ENCODE measurements around the gene SH2D3C.

Gene SH2D3C, protein sequence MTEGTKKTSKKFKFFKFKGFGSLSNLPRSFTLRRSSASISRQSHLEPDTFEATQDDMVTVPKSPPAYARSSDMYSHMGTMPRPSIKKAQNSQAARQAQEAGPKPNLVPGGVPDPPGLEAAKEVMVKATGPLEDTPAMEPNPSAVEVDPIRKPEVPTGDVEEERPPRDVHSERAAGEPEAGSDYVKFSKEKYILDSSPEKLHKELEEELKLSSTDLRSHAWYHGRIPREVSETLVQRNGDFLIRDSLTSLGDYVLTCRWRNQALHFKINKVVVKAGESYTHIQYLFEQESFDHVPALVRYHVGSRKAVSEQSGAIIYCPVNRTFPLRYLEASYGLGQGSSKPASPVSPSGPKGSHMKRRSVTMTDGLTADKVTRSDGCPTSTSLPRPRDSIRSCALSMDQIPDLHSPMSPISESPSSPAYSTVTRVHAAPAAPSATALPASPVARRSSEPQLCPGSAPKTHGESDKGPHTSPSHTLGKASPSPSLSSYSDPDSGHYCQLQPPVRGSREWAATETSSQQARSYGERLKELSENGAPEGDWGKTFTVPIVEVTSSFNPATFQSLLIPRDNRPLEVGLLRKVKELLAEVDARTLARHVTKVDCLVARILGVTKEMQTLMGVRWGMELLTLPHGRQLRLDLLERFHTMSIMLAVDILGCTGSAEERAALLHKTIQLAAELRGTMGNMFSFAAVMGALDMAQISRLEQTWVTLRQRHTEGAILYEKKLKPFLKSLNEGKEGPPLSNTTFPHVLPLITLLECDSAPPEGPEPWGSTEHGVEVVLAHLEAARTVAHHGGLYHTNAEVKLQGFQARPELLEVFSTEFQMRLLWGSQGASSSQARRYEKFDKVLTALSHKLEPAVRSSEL

DNA sequence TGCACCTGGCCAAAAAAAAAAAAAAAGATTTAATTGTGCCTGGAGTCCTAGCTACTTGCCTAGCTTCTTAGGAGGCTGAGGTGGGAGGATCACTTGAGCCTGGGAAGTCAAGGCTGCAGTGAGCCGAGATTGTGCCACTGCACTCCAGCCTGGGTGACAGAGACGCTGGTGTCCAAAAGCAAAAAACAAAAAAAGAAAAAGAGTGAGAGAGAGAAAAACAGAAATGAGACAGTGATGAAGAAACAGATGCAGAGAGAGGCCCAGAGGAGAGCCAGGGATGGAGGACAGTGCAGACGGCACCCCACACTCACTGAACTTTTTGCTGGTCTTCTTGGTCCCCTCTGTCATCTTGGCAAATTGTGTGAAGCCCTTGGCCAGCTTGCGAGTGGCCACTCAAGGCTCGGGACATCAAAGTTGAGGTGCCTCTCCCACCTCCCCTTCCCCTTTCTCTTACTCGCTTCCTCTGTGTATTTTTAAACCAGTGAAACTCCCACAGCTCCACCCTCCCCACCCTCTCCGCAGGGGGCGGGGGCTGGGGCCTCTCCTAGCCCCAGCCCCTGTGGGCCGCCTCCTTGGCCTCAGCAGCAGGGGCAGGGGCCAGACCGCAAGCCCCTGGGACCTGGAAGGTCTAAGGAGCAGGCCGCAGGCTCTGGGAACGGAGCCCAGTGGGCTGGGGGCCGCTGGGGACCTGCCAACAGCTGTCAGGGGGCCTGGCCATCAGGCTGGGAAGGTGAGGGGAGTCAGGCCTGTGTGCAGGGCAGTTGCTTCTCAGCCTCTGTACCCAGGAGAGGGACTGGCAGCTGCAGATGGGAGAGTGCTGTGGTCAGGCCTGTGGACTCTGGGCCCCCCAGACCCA, at the start of gene SH2D3C:
Gene SH2D3C, minus strand, starts transcription at position 387 of the 856 bp plus-strand sequence. Its CDS starts 39 bp downstream, at position 348.
- DNase-seq (ENCODE audit: low read depth in 3 of 3), result peak in 1 of 3 experiments; percentile 52

DNA sequence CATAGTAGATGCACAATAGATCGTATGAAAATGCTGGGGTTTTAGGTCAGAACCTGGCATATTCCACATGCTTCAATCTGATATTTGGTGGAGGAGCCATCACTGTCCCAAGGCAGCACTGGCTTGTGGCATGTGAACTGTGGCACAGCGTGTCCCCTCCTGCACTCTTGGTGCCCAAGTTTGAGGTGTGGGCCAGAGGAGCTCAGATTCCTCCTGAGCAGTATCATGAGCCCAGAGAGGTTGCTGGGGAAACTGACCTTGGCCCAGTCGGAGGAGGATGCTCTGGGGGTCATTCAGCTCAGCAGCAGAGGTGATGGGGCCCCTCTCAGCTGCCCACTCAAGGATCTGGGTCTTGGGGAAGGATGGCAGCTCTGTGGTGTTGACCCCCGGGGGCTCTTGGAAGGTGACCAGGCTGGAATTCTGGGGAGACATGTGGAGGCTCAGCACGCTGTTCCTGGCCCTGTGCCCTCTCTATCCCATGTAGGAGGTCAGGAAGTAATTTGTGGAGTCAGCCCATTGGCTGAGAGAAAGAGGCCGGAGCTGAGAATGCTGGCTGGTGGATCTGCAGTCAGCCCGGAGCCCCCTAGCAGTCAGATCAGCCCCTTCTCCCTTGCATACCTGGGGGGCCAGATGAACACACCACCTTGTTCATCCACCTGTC, 47.9 kb upstream of the SH2D3C start:
- DNase-seq (ENCODE audit: low read depth in 3 of 3), result no peak

DNA sequence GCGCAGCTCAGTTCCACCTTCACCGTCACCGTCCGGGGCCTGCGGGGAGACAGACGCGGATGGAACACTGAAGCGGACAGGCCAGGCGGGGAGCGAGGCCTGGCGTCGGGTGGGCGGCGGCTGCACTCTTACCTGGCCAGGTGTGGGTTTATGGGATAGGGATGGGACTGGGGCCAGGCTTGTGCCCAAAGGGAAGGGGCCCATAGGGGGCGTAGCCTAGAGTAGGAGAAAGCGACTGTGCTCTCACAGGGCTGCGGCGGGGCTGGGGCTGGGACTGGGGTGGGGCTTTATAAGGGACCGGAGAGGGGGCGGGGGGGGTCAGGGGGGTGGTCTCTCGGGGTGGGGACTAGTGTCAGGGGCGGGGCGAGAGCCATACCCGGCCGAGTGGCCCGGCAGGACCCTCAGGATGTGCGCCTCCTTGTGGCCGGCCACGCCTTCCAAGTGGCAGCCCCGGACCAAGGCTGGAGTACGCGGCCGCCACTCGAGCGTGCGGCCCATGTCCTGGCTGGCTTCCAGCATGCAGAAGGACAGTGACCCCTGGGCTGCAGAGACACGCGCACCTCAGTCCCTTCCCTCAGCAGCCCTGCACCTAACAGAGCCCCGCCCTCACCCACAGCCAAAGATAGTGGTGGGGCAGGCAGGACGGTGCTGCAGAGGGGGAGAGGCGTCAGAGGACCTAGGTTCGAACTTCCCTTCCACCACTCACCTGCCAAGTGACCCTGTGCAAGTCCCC, 47.0 kb upstream of the SH2D3C start:
- DNase-seq (ENCODE audit: low read depth in 3 of 3), result no peak

DNA sequence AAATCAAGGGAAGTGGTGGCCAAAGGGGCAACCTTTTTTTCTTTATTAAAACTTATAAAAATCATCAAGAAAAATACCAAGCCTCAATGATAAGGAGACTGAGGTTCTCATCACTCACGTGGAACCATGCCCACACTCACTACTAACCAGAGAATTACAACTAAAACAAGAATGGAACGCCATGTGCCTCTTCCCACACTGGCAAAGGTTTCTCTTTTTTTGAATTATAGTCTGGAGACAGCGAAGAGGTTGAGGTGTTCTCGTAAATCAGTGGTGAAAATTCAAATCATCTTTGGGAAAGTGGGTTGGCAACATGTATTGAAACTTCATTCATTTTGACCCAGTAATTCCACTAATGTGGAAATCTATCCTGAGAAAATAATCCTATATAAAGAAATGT, 43.6 kb upstream of the SH2D3C start:
- DNase-seq (ENCODE audit: low read depth in 3 of 3), result no peak

DNA sequence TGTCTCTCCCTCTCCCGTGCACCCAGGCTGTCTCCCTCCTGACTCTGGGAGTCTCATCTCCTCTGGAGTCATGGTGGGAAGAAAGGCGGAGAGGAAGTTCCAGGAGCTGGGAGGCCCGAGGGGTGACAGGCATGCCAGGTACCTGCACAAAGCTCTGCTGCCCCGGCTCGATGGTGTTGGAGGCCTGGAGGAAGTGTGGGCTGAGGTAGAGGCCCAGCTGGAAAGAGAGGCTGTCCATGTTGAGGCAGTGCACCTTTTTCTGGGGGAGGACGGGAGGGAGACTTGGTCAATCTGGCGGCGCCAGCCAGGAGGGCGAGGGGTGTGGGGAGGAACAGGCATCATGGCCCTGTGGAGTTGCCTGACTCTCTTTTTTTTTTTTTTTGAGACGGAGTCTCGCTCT, 40.1 kb upstream of the SH2D3C start:
- no peak for DNase-seq (ENCODE audit: low read depth in 3 of 3)

DNA sequence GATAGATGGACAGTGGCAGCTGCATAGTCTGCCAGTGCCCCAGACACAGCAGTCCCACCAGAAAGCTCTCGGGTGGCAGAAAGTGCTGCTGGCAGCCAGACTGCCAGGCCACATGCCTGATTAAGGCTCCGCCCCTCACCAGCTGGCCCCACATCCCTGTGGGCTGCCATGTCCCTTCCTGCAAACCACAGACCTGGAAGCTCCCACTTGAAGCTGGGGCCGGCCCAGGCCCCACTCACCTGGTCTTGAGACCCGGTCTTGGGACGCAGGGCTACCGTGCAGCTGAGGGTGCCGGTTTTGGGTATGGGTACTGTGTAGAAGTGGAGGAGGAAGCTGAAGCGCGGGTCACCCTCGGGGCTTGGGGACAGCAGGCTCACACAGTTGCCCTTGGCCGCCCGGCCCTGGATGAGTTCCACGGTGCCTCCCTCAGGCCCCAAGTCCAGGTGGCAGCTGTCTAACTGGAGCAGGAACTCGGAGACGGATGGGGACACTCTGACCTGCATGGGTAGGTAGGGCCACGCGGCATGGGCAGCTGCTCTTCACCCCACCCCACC, 39.5 kb upstream of the SH2D3C start:
- DNase-seq (ENCODE audit: low read depth in 3 of 3), result no peak

DNA sequence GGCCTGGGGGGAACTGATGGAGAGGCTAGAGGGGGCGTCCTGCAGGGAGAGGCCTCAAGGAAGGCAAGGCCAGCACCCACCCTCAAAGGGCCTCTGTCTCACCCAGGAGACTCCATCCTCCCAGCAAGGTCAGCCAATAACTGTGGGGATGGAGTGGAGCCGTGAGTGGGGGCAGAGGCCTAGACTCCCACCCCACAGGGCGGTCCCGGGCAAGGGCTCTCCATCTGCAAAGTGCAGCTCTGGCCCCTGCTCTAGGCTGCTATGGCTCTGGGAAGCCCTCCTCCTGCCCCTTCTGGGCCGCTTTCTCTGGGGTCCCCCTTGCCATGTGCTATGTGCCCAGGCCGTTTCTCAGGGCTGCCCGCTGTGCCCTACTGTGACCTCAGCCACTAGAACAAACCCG, 38.3 kb upstream of the SH2D3C start:
- DNase-seq (ENCODE audit: low read depth in 3 of 3), result no peak

DNA sequence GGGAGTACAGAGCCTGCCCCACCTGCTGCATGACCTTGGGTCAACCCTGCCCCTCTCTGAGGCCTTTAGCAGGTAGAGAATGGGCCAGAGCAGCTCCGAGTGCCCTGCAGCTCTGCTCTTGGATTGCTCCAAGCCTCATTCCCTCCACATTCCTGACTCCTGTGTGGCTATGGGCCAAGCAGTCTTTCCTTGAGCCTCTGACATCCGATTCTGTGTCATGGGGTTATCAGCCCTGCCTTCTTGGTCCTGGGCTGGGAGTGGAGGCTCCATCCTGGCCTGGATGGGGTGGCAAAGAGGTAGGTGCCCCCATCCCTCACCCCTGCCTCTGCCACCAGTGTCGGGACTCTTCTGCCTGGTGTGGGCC, 37.9 kb upstream of the SH2D3C start:
- DNase-seq (ENCODE audit: low read depth in 3 of 3), result no peak

DNA sequence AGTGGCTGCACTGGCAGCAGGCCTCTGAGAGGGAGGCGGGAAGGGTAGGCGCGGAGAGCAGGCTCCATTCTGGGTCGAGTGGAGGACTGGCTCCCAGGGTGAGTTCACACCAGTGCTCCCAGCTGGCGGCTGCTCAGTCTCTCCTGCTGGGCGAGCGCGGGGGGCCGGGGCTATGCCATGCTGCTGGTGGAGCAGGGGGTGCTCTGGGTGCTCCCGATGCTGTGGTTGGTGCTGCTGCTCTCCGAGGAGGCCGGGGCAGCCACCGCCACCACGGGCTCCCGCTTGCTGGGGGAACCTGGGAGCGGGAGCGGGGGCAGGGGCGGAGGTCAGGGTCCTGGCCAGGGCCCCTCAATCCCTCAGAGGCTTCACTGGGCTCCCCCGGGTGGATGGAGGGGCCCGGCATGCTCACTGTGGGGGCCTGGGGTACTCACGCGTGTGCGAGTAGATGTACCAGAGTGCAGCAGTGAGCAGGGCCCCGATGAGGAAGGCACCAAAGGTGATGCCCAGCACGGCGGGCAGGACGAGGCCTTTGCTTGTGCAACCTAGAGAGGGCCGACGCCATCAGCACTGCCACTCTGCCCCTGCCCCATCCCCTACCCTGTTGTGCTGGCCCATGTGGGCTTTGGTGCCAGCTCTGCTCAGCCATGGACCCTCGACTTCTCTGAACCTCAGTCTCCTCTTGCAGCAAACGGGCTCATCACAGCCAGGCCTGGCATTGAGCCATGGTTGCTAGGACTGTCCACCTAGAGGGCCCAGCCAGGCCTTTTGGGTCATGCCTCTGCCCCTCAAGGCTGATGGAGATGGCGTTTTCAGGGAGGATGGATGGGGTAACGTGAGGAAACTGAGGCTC, 37.3 kb upstream of the SH2D3C start:
- DNase-seq (ENCODE audit: low read depth in 3 of 3), result no peak

DNA sequence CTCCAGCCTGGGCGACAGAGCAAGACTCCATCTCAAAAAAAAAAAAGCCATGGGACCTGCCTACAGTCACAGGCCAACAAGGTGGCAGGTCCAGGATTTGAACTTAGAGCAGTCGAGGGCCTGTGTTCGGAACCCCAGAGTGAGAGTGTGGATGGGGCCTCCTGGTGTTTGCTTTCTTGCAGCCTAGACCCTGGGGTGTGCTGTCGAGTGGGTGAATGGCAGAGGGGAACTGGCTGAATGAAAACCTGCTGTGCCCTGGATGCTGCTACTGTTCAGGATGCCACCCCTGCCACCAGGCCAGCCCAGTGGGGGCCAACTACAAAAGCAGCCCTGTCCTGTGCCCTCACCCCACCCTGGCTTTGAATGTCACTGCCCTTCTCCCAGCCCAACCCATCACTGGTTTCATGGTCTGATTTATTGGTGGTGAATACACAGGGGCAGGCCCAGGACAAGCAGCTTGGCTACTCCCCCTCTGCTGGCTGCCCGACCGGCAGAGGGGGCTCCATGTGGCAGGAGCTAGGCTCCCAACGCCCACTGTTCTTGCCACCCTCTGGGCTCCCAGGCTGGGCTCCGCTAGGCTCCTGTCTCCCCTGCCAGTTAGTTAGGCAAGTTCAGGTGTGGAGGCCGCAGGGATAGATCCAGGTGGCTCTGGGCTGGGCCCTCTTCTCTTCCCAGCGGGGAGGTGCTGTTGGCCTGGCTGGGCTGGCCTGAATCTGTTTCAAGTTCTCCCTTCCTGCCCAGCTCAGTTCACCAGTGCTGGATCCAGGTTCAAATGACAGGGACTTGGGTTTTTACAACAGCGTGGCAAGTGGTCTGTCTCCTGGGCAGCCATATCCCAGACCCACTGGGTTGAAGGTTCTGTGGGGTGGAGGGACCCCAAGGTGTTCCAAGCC, 36.4 kb upstream of the SH2D3C start:
- DNase-seq (ENCODE audit: low read depth in 3 of 3), result no peak

DNA sequence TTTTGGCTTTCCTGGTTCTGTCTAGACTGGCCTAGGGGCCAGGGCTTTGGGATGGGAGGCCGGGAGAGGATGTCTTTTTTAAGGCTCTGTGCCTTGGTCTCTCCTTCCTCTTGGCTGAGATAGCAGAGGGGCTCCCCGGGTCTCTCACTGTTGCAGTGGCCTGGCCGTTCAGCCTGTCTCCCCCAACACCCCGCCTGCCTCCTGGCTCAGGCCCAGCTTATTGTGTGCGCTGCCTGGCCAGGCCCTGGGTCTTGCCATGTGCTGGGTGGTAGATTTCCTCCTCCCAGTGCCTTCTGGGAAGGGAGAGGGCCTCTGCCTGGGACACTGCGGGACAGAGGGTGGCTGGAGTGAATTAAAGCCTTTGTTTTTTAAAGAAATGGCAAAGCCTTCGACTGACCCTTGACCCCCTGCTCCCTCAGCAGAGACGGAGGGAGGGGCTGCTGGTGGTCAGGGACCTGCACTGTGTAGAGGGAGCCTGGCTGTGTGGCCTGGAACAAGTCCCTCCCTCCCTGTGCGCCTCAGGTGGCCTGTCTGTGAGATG, 35.3 kb upstream of the SH2D3C start:
- DNase-seq (ENCODE audit: low read depth in 3 of 3), result no peak

DNA sequence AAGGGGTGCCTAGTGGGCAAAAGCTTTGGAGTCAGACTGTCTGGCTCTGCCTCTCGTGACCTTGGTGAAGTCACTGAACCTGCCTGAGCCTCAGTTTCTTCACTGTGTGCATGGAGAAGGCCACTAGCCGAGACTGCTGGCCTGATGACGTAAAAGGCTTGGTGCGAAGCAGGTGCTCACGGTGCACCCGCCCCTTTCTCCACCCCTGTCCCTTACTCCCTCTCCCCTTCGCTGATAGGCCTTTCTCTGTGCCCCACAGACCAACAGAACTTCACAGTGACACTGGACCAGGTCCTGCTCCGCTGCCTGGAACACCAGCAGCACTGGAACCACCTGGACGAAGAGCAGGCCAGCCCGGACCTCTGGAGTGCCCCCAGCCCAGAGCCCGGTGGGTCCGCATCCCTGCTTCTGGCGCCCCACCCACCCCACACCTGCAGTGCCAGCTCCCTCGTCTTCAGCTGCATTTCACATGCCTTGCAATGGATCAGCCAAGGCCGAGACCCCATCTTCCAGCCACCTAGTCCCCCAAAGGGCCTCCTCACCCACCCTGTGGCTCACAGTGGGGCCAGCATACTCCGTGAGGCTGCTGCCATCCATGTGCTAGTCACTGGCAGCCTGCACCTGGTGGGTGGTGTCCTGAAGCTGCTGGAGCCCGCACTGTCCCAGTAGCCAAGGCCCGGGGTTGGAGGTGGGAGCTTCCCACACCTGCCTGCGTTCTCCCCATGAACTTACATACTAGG, 34.6 kb upstream of the SH2D3C start:
- no peak for DNase-seq (ENCODE audit: low read depth in 3 of 3)

DNA sequence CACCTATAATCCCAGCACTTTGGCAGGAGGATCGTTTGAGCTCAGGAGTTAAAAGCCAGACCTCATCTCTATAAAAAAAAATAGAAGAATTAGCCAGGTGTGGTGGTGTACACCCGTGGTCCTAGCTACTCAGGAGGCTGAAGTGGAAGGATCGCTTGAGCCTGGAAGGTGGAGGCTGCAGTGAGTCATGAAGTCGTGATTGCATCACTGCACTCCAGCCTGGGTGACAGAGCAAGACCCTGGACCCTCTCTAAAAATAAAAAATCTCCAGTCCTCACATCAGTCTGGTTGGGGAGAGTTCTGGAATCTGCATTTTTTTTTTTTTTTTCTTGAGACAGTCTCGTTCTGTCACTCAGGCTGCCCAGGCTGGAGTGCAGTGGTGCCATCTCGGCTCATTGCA, 33.5 kb upstream of the SH2D3C start:
- DNase-seq (ENCODE audit: low read depth in 3 of 3), result no peak

DNA sequence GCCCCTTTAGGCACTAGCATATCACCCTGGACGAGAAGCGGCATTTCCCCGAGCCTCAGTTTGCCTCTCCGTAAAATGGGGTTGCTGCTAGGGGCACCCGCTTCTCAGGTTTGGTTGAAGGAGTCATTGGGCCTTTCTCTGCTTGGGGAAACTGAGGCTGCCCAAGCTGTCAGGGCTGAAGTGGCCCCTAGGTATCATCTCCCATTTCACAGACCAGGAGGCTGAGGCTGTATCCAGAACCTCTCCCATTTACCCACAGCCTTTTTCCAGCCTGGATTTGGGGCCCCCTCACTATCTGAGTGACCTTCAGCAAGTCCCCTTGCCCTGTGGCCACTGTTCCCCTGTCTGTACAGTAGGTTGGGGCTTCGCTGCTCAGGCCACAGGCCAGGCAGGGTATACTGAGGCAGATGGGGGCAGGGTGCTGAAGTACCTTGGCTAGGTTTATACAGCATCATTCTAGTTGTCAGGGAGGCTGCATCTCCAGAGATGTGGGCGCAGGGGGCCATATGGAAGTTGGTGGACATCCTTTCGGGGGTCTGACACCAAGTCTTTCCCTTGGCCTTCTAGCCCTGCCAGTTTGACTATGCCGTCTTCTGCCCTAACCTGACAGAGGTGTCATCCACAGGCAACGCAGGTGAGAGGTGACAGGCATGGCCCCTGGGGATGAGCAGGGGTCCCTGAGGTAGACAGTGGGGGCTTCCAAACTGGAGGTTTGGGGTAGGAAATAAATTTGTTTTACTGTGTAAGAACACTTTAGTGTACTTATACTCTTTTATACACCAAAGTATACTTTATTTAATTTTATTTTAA, 32.1 kb upstream of the SH2D3C start:
- DNase-seq (ENCODE audit: low read depth in 3 of 3), result no peak

DNA sequence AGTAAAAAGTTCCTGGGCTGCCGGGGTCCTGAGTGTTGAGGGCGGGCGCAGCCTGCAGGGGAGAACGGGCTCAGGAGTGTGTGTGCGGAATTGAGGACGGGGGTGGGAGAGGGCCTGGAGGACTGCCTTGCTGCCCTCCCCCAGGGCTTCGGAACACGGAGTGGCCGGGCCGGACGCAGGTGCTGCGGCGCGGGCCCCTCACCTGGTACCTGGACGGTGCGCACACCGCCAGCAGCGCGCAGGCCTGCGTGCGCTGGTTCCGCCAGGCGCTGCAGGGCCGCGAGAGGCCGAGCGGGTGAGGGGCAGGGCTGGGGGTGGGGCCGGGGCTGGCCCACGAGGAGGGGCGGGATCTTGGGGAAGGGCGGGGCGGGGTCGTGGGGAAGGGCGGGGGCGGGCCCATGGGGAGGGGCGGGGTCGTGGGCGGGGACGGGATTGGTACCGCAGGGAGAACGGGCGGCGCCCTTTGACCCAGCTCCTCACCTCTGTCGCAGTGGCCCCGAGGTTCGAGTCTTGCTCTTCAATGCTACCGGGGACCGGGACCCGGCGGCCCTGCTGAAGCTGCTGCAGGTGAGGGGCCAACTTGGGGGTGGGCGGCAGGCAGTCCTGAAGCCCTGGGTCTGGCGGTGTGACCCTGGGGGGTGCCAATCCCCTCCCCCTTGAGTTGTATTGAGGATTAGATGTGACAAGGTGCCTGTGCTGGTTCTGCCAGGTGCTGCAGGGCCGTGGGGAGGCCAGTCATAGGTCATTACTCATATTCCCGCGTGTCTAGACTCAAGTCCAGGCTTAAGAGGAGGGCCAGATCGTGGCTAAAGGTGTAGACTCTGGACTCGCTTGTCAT, 31.3 kb upstream of the SH2D3C start:
- DNase-seq (ENCODE audit: low read depth in 3 of 3), result no peak

Measured in stimulated activated CD4-positive, alpha-beta T cell treated with anti-CD3 and anti-CD28 coated beads, TNF-alpha, amount 100 ng/mL, for 24 hours (primary cell).